Lower lobe of right lung (tissue), 2 donors: ENCODE measurements around the gene SNAI1. TPM values are rescaled to one million over a fixed set of nuclear protein-coding genes. Genes with fewer than 3 reads are reported as not detected.
"Not testable (repeated sequence)": the region's sequence is repeated elsewhere in the genome, so short reads cannot be mapped to it uniquely, and the experiment has no call there.

Experiments
- ATAC-seq, 2 donors: fragments of 200-7000 bp; cut with Tn5 transposase; one replicate each; pipeline ENCODE4 v1.9.1; 2020 to 2022; ENCODE audit warnings: mild to moderate bottlenecking in 2 of 2, moderate library complexity in 2 of 2
- DNase-seq: peaks from one replicate; pipeline ENCODE4 v3.0.0-alpha.2; 2020
- H3K27ac ChIP-seq: fragments of 200-600 bp; one replicate; pipeline ENCODE4 v1.8.0; 2022
- H3K27me3 ChIP-seq: fragments of 200-600 bp; one replicate; pipeline ENCODE4 v1.8.0; 2022; ENCODE audit warnings: low read depth
- H3K36me3 ChIP-seq: fragments of 200-600 bp; one replicate; pipeline ENCODE4 v1.8.0; 2022; ENCODE audit warnings: mild to moderate bottlenecking
- H3K4me1 ChIP-seq: fragments of 200-600 bp; one replicate; pipeline ENCODE4 v1.8.0; 2022
- H3K4me3 ChIP-seq: fragments of 200-600 bp; one replicate; pipeline ENCODE4 v1.8.0; 2022; ENCODE audit warnings: mild to moderate bottlenecking
- H3K9me3 ChIP-seq: fragments of 200-600 bp; one replicate; pipeline ENCODE4 v1.8.0; 2022
- intact Hi-C: fragments of 100-400 bp; cut with DNase I; formaldehyde crosslinking; loops from one replicate; pipeline ENCODE4 v1.11.0; 2022
- total RNA-seq: library from RNA; stranded (reverse); fragmentation: NEBNext Ultra II Directional; extraction: Animal tissue kit (Norgen Biotek cat#: 25700); gene quantifications from one replicate; pipeline ENCODE4 v1.2.1, GENCODE V29; 2021
- TF ChIP-seq, protein P1 (sequence below): fragments of 200-600 bp; IDR thresholded peaks from one replicate; pipeline ENCODE4 v1.8.0; 2022; ENCODE audit warnings: antibody characterized with exemption, mild to moderate bottlenecking
- donor health status: DM: no; HTN: yes; CAD: no; lungs with severe emphysema.

SNAI1 gene
- total RNA-seq, 1 donor from 2014 or later = 1.9 TPM

DNA sequence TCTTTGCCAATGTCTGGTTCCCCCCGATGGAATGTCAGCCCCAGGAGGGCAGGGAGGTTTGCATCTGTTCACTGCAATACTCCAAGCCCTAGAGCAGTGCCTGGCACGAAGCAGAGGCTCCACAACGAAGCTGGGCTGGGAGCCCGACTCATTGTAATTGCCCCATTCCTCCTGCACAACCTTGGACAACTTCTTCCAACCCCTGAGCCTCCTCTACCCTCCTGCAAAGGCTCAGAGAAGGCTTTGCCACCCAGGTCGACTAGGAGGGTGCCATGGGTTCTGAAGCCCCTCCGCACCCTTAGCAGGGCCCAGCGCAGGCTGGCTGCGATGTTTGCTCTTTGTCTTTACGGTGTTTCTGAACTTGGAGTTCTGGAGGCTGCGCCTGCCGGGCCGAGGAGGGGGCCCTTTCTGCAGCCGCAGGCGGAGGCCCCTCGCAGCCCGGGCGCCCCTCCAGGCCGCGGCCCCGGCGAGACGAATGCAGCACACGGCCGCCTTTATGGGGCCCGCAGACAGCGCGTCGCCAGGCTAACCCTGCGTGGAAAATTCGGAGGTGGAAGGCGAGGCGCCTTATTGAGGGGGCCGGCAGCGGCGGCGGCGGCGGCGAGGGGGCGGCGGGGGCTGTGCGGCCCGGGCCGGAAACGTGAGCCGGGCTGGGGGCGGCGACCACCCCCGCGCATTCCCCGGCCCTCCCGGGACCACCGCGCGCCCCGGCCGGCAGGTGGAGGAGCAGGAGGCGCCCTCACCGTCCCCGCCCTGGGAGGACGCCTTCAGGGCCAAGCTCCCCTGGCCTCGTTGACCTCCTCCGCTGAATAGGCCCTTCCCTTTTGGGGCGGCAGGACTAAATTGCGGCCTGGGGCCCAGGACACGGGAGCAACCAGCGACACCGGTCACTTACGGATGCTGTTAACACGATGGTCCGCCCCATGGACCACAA lies 27.0 kb downstream of the SNAI1 start:
- DNase-seq = no peak
- intact Hi-C loops = no loop called here
- Histone ChIP-seq H3K27me3 (peaks cover 7% of the 10 kb centered on the region), H3K4me1 (no peaks in the 10 kb centered on the region), H3K36me3 (no peaks in the 10 kb centered on the region), H3K9me3 (no peaks in the 10 kb centered on the region), H3K27ac (no peak overlapping the region), H3K4me3 (no peak overlapping the region)
- ATAC-seq = no peak
- TF ChIP-seq, protein P1, sequence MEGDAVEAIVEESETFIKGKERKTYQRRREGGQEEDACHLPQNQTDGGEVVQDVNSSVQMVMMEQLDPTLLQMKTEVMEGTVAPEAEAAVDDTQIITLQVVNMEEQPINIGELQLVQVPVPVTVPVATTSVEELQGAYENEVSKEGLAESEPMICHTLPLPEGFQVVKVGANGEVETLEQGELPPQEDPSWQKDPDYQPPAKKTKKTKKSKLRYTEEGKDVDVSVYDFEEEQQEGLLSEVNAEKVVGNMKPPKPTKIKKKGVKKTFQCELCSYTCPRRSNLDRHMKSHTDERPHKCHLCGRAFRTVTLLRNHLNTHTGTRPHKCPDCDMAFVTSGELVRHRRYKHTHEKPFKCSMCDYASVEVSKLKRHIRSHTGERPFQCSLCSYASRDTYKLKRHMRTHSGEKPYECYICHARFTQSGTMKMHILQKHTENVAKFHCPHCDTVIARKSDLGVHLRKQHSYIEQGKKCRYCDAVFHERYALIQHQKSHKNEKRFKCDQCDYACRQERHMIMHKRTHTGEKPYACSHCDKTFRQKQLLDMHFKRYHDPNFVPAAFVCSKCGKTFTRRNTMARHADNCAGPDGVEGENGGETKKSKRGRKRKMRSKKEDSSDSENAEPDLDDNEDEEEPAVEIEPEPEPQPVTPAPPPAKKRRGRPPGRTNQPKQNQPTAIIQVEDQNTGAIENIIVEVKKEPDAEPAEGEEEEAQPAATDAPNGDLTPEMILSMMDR = no peak

DNA sequence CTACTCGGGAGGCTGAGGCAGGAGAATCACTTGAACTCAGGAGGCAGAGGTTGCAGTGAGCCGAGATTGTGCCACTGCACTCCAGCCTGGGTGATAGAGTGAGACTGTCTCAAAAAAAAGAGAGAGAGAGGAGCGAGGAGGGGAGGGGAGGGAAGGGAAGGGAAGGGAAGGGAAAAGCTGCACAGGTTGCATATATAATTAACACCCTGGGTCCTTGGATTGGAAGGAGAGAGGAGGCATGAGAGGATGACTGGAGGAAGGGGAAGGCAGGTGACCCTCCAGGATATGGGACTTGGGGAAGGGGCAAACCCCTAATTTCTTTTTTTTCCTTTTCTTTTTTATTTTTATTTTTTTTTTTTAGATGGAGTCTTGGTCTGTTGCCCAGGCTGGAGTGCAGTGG lies 28.8 kb downstream of the SNAI1 start:
- intact Hi-C loops, H3K36me3 ChIP-seq, H3K4me1 ChIP-seq, ATAC-seq, DNase-seq, H3K27ac ChIP-seq, H3K9me3 ChIP-seq, H3K4me3 ChIP-seq, H3K27me3 ChIP-seq: not testable (repeated sequence)

GRCh38 chr20:50012282-50013263 lies 29.8 kb downstream of the SNAI1 start:
- ATAC-seq = no peak
- H3K36me3 ChIP-seq = no peaks in the 10 kb centered on the region
- peaks cover 7% of the 10 kb centered on the region for H3K27me3 ChIP-seq
- H3K4me3 ChIP-seq = no peak overlapping the region
- H3K9me3 ChIP-seq = no peaks in the 10 kb centered on the region
- no peak for DNase-seq
- H3K27ac ChIP-seq = no peak overlapping the region
- TF ChIP-seq, protein P1 = no peak
- no peaks in the 10 kb centered on the region for H3K4me1 ChIP-seq
- intact Hi-C loops = no loop called here

DNA sequence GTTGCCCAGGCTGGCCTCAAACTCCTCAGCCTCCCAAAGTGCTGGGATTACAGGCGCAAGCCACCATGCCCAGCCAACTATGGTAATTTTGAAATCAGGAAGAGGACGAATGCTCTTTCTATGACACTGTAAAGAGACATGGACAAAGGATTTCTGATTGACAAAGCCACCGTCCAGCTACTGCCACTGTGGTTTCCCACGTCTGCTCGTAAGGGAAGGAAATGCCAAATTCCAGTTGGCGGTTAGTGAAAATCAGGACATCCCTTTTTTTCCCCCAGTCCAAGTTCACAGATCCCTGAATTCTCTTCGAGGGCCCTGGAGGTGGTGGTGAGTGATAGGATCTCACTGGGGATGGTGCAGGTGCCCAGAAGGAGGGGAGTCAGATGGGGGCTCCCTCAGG lies 31.2 kb downstream of the SNAI1 start:
- TF ChIP-seq, protein P1 = no peak
- intact Hi-C loops = no loop called here
- ATAC-seq (no peak), DNase-seq (no peak)
- Histone ChIP-seq H3K27ac (no peak overlapping the region), H3K4me3 (no peak overlapping the region), H3K9me3 (no peaks in the 10 kb centered on the region), H3K27me3 (peaks cover 7% of the 10 kb centered on the region), H3K4me1 (no peaks in the 10 kb centered on the region), H3K36me3 (no peaks in the 10 kb centered on the region)

GRCh38 chr20:50014570-50015562 lies 32.1 kb downstream of the SNAI1 start:
- ATAC-seq (peak in 1 of 2 donors; percentile 6), DNase-seq (no peak)

More at GRCh38 chr20:50014570-50015562, 32.1 kb downstream of the SNAI1 start:
- H3K9me3 ChIP-seq = no peaks in the 10 kb centered on the region
- H3K4me1 ChIP-seq = no peaks in the 10 kb centered on the region
- H3K27me3 ChIP-seq = peaks cover 7% of the 10 kb centered on the region
- intact Hi-C loops = no loop called here
- H3K36me3 ChIP-seq = no peaks in the 10 kb centered on the region
- TF ChIP-seq, protein P1 = no peak
- H3K27ac ChIP-seq = no peak overlapping the region
- H3K4me3 ChIP-seq = no peak overlapping the region
